Endothelial cell of umbilical vein (primary cell): ENCODE results near the gene TTC34. TPM values are rescaled to one million over a fixed set of nuclear protein-coding genes. Genes with fewer than 3 reads are reported as not detected.
"Not testable (repeated sequence)": the region's sequence is repeated elsewhere in the genome, so short reads cannot be mapped to it uniquely, and the experiment has no call there.

ENCODE experiments used
- BruUV-seq: library from RNA; stranded (reverse); fragments of 400-500 nt; replicated peaks from 2 replicates; lab custom pipeline; 2021; lab: Mats Ljungman, UMichigan
- CTCF ChIA-PET: fragments of 300-600, 350-600 bp; sonication (Branson Sonifier 250); formaldehyde crosslinking; loops from one replicate; lab custom pipeline; 2021; ENCODE audit warnings: antibody characterized with exemption, inconsistent platforms; lab: Charles Lee
- POLR2A ChIA-PET: fragments of 300-600, 350-600 bp; sonication (Branson Sonifier 250); formaldehyde crosslinking; loops from one replicate; lab custom pipeline; 2021; ENCODE audit warnings: antibody characterized with exemption, inconsistent platforms; lab: Charles Lee
- DNase-seq: peaks from one replicate; pipeline ENCODE4 v3.0.0-alpha.2; 2011; ENCODE audit warnings: low read depth, low spot score
- FAIRE-seq: peaks from 2 replicates; lab custom pipeline; 2011; peaks lifted over from hg19 to GRCh38; lab: Jason Lieb, UNC
- H2AFZ ChIP-seq: 2 replicates; pipeline ENCODE4 v1.6.0; 2012; ENCODE audit warnings: low read depth, low read length, control low read depth, inconsistent platforms
- H3K27ac ChIP-seq: 2 replicates; pipeline ENCODE4 v1.5.1; 2011; ENCODE audit warnings: low read depth, mild to moderate bottlenecking, control low read depth, low read length, moderate library complexity; ENCODE audit not compliant: insufficient read depth
- H3K27me3 ChIP-seq, 2 experiments: 2 replicates each; pipeline versions ENCODE4 v1.6.0 to v1.6.1; 2011; ENCODE audit warnings: low read length in 2 of 2, mixed read lengths in 1 of 2; ENCODE audit not compliant: control insufficient read depth in 2 of 2, insufficient read depth in 2 of 2
- H3K36me3 ChIP-seq, 2 experiments: 2 replicates in 1 of 2; 3 replicates in 1 of 2; pipeline ENCODE4 v1.5.1; 2011; ENCODE audit warnings: low read length in 2 of 2, mild to moderate bottlenecking in 1 of 2, moderate library complexity in 1 of 2; ENCODE audit not compliant: control insufficient read depth in 2 of 2, insufficient read depth in 2 of 2; ENCODE audit errors: extremely low read depth in 1 of 2
- H3K4me1 ChIP-seq: 3 replicates; pipeline ENCODE4 v1.5.1; 2011; ENCODE audit warnings: mild to moderate bottlenecking, low read length; ENCODE audit not compliant: control insufficient read depth, insufficient read depth; ENCODE audit errors: extremely low read depth
- H3K4me2 ChIP-seq: 2 replicates; pipeline ENCODE4 v1.6.1; 2011; ENCODE audit warnings: low read length, control low read depth, mixed read lengths; ENCODE audit not compliant: insufficient read depth
- H3K4me3 ChIP-seq, 3 experiments: fragments of 200-600 bp in 1 of 3; sonication (generic), shearing (Covaris generic) in 1 of 3; replicated peaks in 1 of 3; 2 replicates each; pipeline ENCODE4 v1.5.1; 2011 to 2016; ENCODE audit warnings: control low read depth in 3 of 3, low read length in 3 of 3, mild to moderate bottlenecking in 2 of 3, inconsistent platforms in 1 of 3, low read depth in 1 of 3, moderate library complexity in 1 of 3; ENCODE audit not compliant: insufficient read depth in 1 of 3
- H3K79me2 ChIP-seq: 2 replicates; pipeline ENCODE4 v1.6.0; 2012; ENCODE audit warnings: low read length, inconsistent platforms; ENCODE audit not compliant: control insufficient read depth, insufficient read depth
- H3K9ac ChIP-seq: replicated peaks from 2 replicates; pipeline ENCODE3; 2011; ENCODE audit warnings: low read length, control low read depth; ENCODE audit not compliant: insufficient read depth; ENCODE audit errors: extremely low read depth
- H3K9me1 ChIP-seq: replicated peaks from 3 replicates; pipeline ENCODE4 v1.6.0; 2011; ENCODE audit warnings: mild to moderate bottlenecking, low read length; ENCODE audit not compliant: control insufficient read depth, insufficient read depth; ENCODE audit errors: extremely low read depth
- H3K9me3 ChIP-seq: replicated peaks from 2 replicates; pipeline ENCODE4 v1.5.1; 2012; ENCODE audit warnings: low read length, inconsistent platforms; ENCODE audit not compliant: control insufficient read depth, insufficient read depth
- H4K20me1 ChIP-seq: replicated peaks from 2 replicates; pipeline ENCODE3; 2011; ENCODE audit warnings: mild to moderate bottlenecking, low read length; ENCODE audit not compliant: control insufficient read depth, insufficient read depth; ENCODE audit errors: extremely low read depth
- dilution Hi-C: fragments of 300-500 bp; cut with MboI; formaldehyde crosslinking; loops from one replicate; pipeline ENCODE4 v1.15.0; 2019; ENCODE audit warnings: low sequenced_read_pairs; ENCODE audit not compliant: extremely low pct_ligation_motif_present
- intact Hi-C: fragments of 100-400 bp; cut with micrococcal nuclease; formaldehyde crosslinking; loops from one replicate; pipeline ENCODE4 v1.10.0; 2022
- polyA plus RNA-seq, 4 experiments: library from polyadenylated mRNA; depleted of rRNA in 3 of 4; stranded (reverse) in 3 of 4; unstranded in 1 of 4; fragments of >200 nt; gene quantifications; 2 replicates each; pipeline versions ENCODE4 v1.2.1 to v1.2.3, GENCODE V29; 2011 to 2012; ENCODE audit warnings: missing spikeins in 1 of 4
- total RNA-seq: library from RNA; stranded (reverse); gene quantifications from 2 replicates; pipeline ENCODE4 v1.2.3, GENCODE V29; 2021

The TTC34 gene
- total and polyA plus RNA-seq, 2 donors (not counting 3 experiments of a cell fraction or from before 2014, with no cell fraction given), result 0.08 to 0.77 TPM

- H4K20me1 ChIP-seq, CTCF ChIA-PET, H3K27ac ChIP-seq, FAIRE-seq, H3K4me1 ChIP-seq, H3K36me3 ChIP-seq, H3K9me3 ChIP-seq, H3K4me3 ChIP-seq, H3K4me2 ChIP-seq, dilution Hi-C loops, POLR2A ChIA-PET, H3K79me2 ChIP-seq, intact Hi-C loops, DNase-seq, H3K9ac ChIP-seq, H2AFZ ChIP-seq, H3K9me1 ChIP-seq, BruUV-seq, H3K27me3 ChIP-seq: not testable (repeated sequence)
These were observed 124.8 kb downstream of the TTC34 start for GRCh38 chr1:2676726-2677125.

GRCh38 chr1:2671656-2672055 is 129.8 kb downstream of the TTC34 start:
- H3K4me2 ChIP-seq, H3K27ac ChIP-seq, intact Hi-C loops, FAIRE-seq, H3K9me1 ChIP-seq, BruUV-seq, H3K4me1 ChIP-seq, H3K27me3 ChIP-seq, H4K20me1 ChIP-seq, dilution Hi-C loops, H3K79me2 ChIP-seq, H3K4me3 ChIP-seq, H2AFZ ChIP-seq, DNase-seq, CTCF ChIA-PET, POLR2A ChIA-PET, H3K36me3 ChIP-seq, H3K9me3 ChIP-seq, H3K9ac ChIP-seq: not testable (repeated sequence)

GRCh38 chr1:2659806-2660205 is 141.7 kb downstream of the TTC34 start:
- dilution Hi-C loops, FAIRE-seq, H3K9me3 ChIP-seq, H4K20me1 ChIP-seq, BruUV-seq, H3K4me1 ChIP-seq, H3K27ac ChIP-seq, H3K36me3 ChIP-seq, CTCF ChIA-PET, H3K9me1 ChIP-seq, H3K4me2 ChIP-seq, POLR2A ChIA-PET, H3K27me3 ChIP-seq, H3K4me3 ChIP-seq, H3K9ac ChIP-seq, intact Hi-C loops, H2AFZ ChIP-seq, DNase-seq, H3K79me2 ChIP-seq: not testable (repeated sequence)

- H3K27ac ChIP-seq, H3K79me2 ChIP-seq, H3K4me2 ChIP-seq, H3K36me3 ChIP-seq, CTCF ChIA-PET, BruUV-seq, FAIRE-seq, H3K9ac ChIP-seq, POLR2A ChIA-PET, H4K20me1 ChIP-seq, H3K9me1 ChIP-seq, H2AFZ ChIP-seq, H3K4me3 ChIP-seq, DNase-seq, intact Hi-C loops, H3K27me3 ChIP-seq, H3K4me1 ChIP-seq, dilution Hi-C loops: not testable (repeated sequence)
- H3K9me3 ChIP-seq, result peaks cover 26% of the 10 kb centered on the region
These were observed 143.6 kb downstream of the TTC34 start for GRCh38 chr1:2657909-2658308.
